GM12892 (cell line): ENCODE data around the gene DDA1.
"Not testable (repeated sequence)": the region's sequence is repeated elsewhere in the genome, so short reads cannot be mapped to it uniquely, and the experiment has no call there.

Experiments used
- DNase-seq: peaks from one replicate; pipeline ENCODE4 v3.0.0; 2011; ENCODE audit not compliant: insufficient read length
- FAIRE-seq: peaks from 2 replicates; lab custom pipeline; 2011; peaks lifted over from hg19 to GRCh38; lab: Jason Lieb, UNC
- POLR2A ChIP-seq: IDR thresholded peaks from 2 replicates; pipeline ENCODE4 v1.6.1; 2011; ENCODE audit warnings: low read depth, low read length, control low read depth
- POLR2AphosphoS5 ChIP-seq: IDR thresholded peaks from 2 replicates; pipeline ENCODE4 v1.6.1; 2011; ENCODE audit warnings: low read depth, low read length, control low read depth
- TAF1 ChIP-seq: IDR thresholded peaks from 2 replicates; pipeline ENCODE4 v1.6.1; 2011; ENCODE audit warnings: low read depth, mild to moderate bottlenecking, control low read depth, low read length, borderline replicate concordance

The DDA1 gene

GRCh38 chr19:17293605-17294004 lies 15.8 kb upstream of the DDA1 start:
- TF ChIP-seq POLR2AphosphoS5 (no peak), POLR2A (no peak), TAF1 (no peak)
- no peak for DNase-seq
- FAIRE-seq, result no peak

GRCh38 chr19:17294051-17294891 lies 15.1 kb upstream of the DDA1 start:
- DNase-seq (peak; percentile 65), FAIRE-seq (peak; percentile 71)
- TF ChIP-seq TAF1 (no peak), POLR2A (no peak), POLR2AphosphoS5 (no peak)

- not testable (repeated sequence) for DNase-seq, FAIRE-seq
These were observed 13.8 kb upstream of the DDA1 start for GRCh38 chr19:17295551-17295950.

GRCh38 chr19:17296273-17296672 lies 13.1 kb upstream of the DDA1 start:
- no peak for FAIRE-seq
- no peak for DNase-seq
- TF ChIP-seq TAF1 (no peak), POLR2A (no peak), POLR2AphosphoS5 (no peak)

GRCh38 chr19:17296976-17297375 lies 12.4 kb upstream of the DDA1 start:
- FAIRE-seq, result no peak
- no peak for DNase-seq
- TF ChIP-seq TAF1 (no peak), POLR2A (no peak), POLR2AphosphoS5 (no peak)

GRCh38 chr19:17300992-17301619 lies 8.3 kb upstream of the DDA1 start:
- TF ChIP-seq POLR2AphosphoS5 (no peak), TAF1 (no peak), POLR2A (no peak)
- FAIRE-seq, result no peak
- DNase-seq, result no peak

- TF ChIP-seq POLR2A, result no peak
- TF ChIP-seq TAF1, result no peak
- no peak for TF ChIP-seq POLR2AphosphoS5
- DNase-seq (no peak), FAIRE-seq (peak; percentile 48)
These were observed 6.8 kb upstream of the DDA1 start for GRCh38 chr19:17302391-17303166.

- DNase-seq (peak; percentile 91), FAIRE-seq (peak; percentile 92)
- TF ChIP-seq POLR2A, result no peak; the same call in 1 of the 2 replicates
- TF ChIP-seq POLR2AphosphoS5, result no peak
- no peak for TF ChIP-seq TAF1
These were observed 6.0 kb upstream of the DDA1 start, which contains the start of gene ABHD8 for GRCh38 chr19:17303167-17303939. Gene ABHD8, minus strand, starts transcription at chr19:17303425. Its CDS starts 1,809 bp downstream, at chr19:17301616.

- no peak for TF ChIP-seq POLR2A
- no peak for DNase-seq
- no peak for FAIRE-seq
These were observed 5.5 kb upstream of the DDA1 start for GRCh38 chr19:17303940-17304267.

- DNase-seq, result no peak
- TF ChIP-seq TAF1 (no peak), POLR2AphosphoS5 (no peak), POLR2A (no peak)
- FAIRE-seq, result peak; percentile 36
These were observed 4.8 kb upstream of the DDA1 start for GRCh38 chr19:17304386-17305215.

- FAIRE-seq (no peak), DNase-seq (no peak)
- TF ChIP-seq TAF1 (no peak), POLR2A (no peak), POLR2AphosphoS5 (no peak; the same call in 1 of the 2 replicates)
These were observed 4.2 kb upstream of the DDA1 start for GRCh38 chr19:17305216-17305516.
